Transverse colon (tissue), 4 donors: Measurements from ENCODE around the gene TUSC2.

Source experiments
- CTCF ChIP-seq, 5 experiments: fragments of 200-600 bp in 3 of 5; fragments of 450-650 bp in 2 of 5; sonication (generic) in 3 of 5; IDR thresholded peaks; 1 replicate in 2 of 5; 2 replicates in 3 of 5; pipeline ENCODE4 v1.5.1; 2016 to 2017; ENCODE audit warnings: antibody characterized with exemption in 5 of 5, inconsistent platforms in 3 of 5, mild to moderate bottlenecking in 2 of 5, moderate library complexity in 1 of 5
- POLR2AphosphoS5 ChIP-seq, 3 donors: sonication (generic); formaldehyde crosslinking; IDR thresholded peaks; one replicate each; pipeline ENCODE4 v1.6.1; 2016; ENCODE audit warnings: antibody characterized with exemption in 3 of 3

GRCh38 chr3:50287262-50287661 lies 40.8 kb downstream of the TUSC2 start:
- TF ChIP-seq CTCF (IDR thresholded peaks at IDR 0.05), result no peak
- no peak for TF ChIP-seq POLR2AphosphoS5 (IDR thresholded peaks at IDR 0.05)
